ENCODE results near the gene RETREG1. TPM values are rescaled to one million over a fixed set of nuclear protein-coding genes. Genes with fewer than 3 reads are reported as not detected.

Gene RETREG1
- polyA plus RNA-seq, 1 of the 3 experiments (the other 2 are of a cell fraction) = 0.43 TPM

GRCh38 chr5:16538006-16538405 lies 78.8 kb downstream of the RETREG1 start:
- CTCF ChIA-PET = interaction anchor here (0.6 to 1.2 kb wide), 4 partner anchors 12 to 678 kb away, joined by 3 to 5 read pairs (median 3); no protein-coding TSS in a partner anchor
- H3K36me3 ChIP-seq (replicated peaks in 1 of 2; ENCODE audit: control insufficient read depth in 1 of 2, insufficient read depth in 2 of 2, low read length in 1 of 2) = no peaks in the 10 kb centered on the region
- no peaks in the 10 kb centered on the region for H3K9me2 ChIP-seq
- H3F3A ChIP-seq (replicated peaks; ENCODE audit: insufficient read depth) = peaks cover 7% of the 10 kb centered on the region
- no peaks in the 10 kb centered on the region for H3K4me1 ChIP-seq (ENCODE audit: control insufficient read depth in 1 of 2, insufficient read depth in 2 of 2, low read depth in 1 of 2, low read length in 1 of 2)
- H3K9me3 ChIP-seq = no peaks in the 10 kb centered on the region
- H3K27me3 ChIP-seq (ENCODE audit: insufficient read depth) = no peaks in the 10 kb centered on the region
- no peak overlapping the region for H3K4me3 ChIP-seq (ENCODE audit: low read depth in 2 of 2, low read length in 1 of 2)
- POLR2A ChIA-PET = no interaction called here
- TF ChIP-seq GABPA (IDR thresholded peaks at IDR 0.05; ENCODE audit: low read depth) (no peak), RCOR1 (IDR thresholded peaks at IDR 0.05; ENCODE audit: low read length) (no peak), NRF1 (IDR thresholded peaks at IDR 0.05; ENCODE audit: low read depth, low read length) (no peak), ZBTB33 (IDR thresholded peaks at IDR 0.05; ENCODE audit: borderline replicate concordance, low read depth) (no peak), CTCF (IDR thresholded peaks at IDR 0.05) (no peak), NFIC (IDR thresholded peaks at IDR 0.05; ENCODE audit: borderline replicate concordance) (no peak), CHD2 (IDR thresholded peaks at IDR 0.05; ENCODE audit: low read length, partially characterized antibody) (no peak), IRF3 (IDR thresholded peaks at IDR 0.05; ENCODE audit: low read depth, low read length) (no peak), MEF2A (IDR thresholded peaks at IDR 0.05; ENCODE audit: borderline replicate concordance, low read depth) (no peak), YY1 (IDR thresholded peaks at IDR 0.05; ENCODE audit: low read depth) (no peak), POLR2AphosphoS5 (IDR thresholded peaks at IDR 0.05; ENCODE audit: low read depth, low read length) (no peak), TEAD4 (IDR thresholded peaks at IDR 0.05; ENCODE audit: borderline replicate concordance, insufficient read depth) (no peak), SIN3A (IDR thresholded peaks at IDR 0.05; ENCODE audit: borderline replicate concordance, low read depth, low read length) (no peak), FOXJ3 (CRISPR knock-in tag; IDR thresholded peaks at IDR 0.05) (no peak), USF2 (IDR thresholded peaks at IDR 0.05; ENCODE audit: borderline replicate concordance, low read depth, low read length) (no peak), ELF1 (IDR thresholded peaks at IDR 0.05) (no peak), TCF12 (IDR thresholded peaks at IDR 0.05) (no peak), FOXM1 (IDR thresholded peaks at IDR 0.05; ENCODE audit: low read depth) (no peak), GATA2 (CRISPR knock-in tag; IDR thresholded peaks at IDR 0.05) (no peak), RFX5 (IDR thresholded peaks at IDR 0.05; ENCODE audit: low read length) (no peak)
- H3K4me2 ChIP-seq = no peak overlapping the region
- H4K20me1 ChIP-seq (ENCODE audit: insufficient read depth) = no peaks in the 10 kb centered on the region
- no peak overlapping the region for H3K27ac ChIP-seq (ENCODE audit: low read depth in 2 of 2, low read length in 1 of 2)
- H3K79me2 ChIP-seq (ENCODE audit: insufficient read depth) = no peaks in the 10 kb centered on the region
- H3K9ac ChIP-seq = no peak overlapping the region
- no peak for DNase-seq
- WGBS (ENCODE audit: low lambda C conversion rate) = 94% methylated on average over 4 of the region's 8 CpGs
- no peak overlapping the region for H2AFZ ChIP-seq (ENCODE audit: low read depth)

Data from SK-N-SH (cell line).